DMS153 (cell line): Measurements from ENCODE around the gene ALG2.

Experiments used
- DNase-seq: peaks from one replicate; lab custom pipeline; 2025; lab: John Stamatoyannopoulos, UW

The ALG2 gene

DNA sequence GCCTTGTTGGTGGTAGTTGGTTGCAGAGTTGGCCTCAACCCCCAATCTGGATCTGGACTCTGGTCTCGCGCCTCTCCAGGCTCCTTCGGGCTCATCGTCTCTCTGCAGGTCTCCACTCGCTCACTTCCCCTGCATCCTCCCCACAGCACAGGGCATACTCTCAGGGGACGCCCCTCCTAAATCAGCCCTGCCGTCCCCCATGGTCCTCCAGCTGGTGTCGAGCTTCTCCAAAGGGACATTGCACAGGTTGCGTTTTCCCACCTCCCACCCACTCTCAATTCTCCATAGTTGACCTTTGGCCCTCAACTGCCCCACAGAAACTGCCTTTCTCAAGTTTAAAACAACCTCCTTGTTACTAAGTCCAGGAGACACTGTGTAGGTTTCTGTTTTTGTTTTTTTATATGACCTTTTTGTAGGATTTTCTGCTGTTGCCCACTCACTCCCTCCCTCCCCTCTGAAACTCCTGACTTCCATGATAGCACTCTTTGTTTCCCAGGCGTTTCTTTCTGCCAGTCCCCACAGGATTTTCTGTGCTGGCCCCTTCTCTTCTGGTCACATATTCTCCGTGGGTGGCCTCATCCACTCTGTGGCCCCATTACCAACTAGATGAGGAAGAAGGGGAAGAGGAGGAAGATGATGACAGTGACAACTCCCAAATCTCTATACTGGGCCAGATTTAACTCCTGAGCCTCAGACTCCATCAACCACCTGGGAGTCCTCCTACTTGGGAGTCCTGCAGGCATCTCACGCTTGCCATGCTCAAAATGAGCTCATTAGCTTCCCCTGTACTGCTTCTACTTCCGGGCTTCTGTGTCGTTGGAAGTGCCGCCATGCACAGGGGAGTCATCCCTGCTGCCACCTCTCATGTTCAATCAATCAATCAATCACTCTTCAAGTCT, 50.3 kb downstream of the ALG2 start:
- no peak for DNase-seq

GRCh38 chr9:99169982-99170761, 51.6 kb downstream of the ALG2 start:
- no peak for DNase-seq

GRCh38 chr9:99169086-99169485, 52.7 kb downstream of the ALG2 start:
- DNase-seq: no peak

GRCh38 chr9:99167694-99168093, 54.0 kb downstream of the ALG2 start:
- no peak for DNase-seq

DNA sequence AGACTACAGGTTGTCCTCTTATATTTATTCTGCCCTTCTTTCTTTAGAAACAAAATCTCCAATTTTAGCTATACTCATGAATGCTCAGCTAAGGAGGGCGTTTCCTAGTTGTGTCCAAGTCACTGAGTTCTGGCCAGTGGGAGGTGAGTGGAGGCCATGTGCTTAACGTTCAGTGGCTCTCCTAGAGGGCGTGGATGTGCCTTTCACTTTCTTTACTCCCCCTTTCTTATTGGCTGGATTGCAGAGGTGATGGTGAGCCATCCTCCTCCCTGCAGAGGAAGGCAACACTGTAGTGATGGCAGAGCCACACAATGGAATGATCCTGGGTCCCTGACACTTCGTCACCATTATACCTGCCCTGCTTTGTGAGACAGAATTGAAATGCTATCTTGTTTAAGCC, 54.6 kb downstream of the ALG2 start:
- DNase-seq: no peak
